C4-2B (cell line): Measurements from ENCODE around the gene HOPX.

Source experiments
- CTCF ChIP-seq: fragments of 450-650 bp; conservative IDR thresholded peaks from 2 replicates; pipeline ENCODE4 v1.5.1; 2017; ENCODE audit warnings: mild to moderate bottlenecking
- ZFX ChIP-seq: fragments of 450-650 bp; IDR thresholded peaks from 2 replicates; pipeline ENCODE4 v1.6.1; 2017

GRCh38 chr4:56654238-56654632 lies 26.9 kb downstream of the HOPX start:
- no peak for TF ChIP-seq CTCF
- no peak for TF ChIP-seq ZFX
